Coronary artery (tissue), 2 donors: ENCODE measurements around the gene MSANTD1.

Source experiments
- DNase-seq: peaks from one replicate; pipeline ENCODE4 v3.0.0-alpha.2; 2017; ENCODE audit warnings: low spot score
- H3K27ac ChIP-seq, 2 donors: fragments of 200-600 bp; sonication (generic); one replicate each; pipeline ENCODE4 v1.5.1; 2016 to 2019
- H3K4me3 ChIP-seq: fragments of 200-600 bp; sonication (generic); 2 replicates; pipeline ENCODE4 v1.5.1; 2016; ENCODE audit warnings: mild to moderate bottlenecking, moderate library complexity
- CTCF ChIP-seq: fragments of 200-600 bp; sonication (generic); IDR thresholded peaks from one replicate; pipeline ENCODE4 v1.5.1; 2019; ENCODE audit warnings: antibody characterized with exemption

The MSANTD1 gene

GRCh38 chr4:3217771-3218170 is 31.2 kb upstream of the MSANTD1 start:
- no peak for TF ChIP-seq CTCF
- Histone ChIP-seq H3K4me3 (no peak overlapping the region), H3K27ac (no peak overlapping the region)
- no peak for DNase-seq

- TF ChIP-seq CTCF, result no peak
- H3K4me3 ChIP-seq, result no peak overlapping the region
- no peak overlapping the region for H3K27ac ChIP-seq
- DNase-seq, result no peak
These were observed 29.9 kb upstream of the MSANTD1 start for GRCh38 chr4:3218824-3219760.

GRCh38 chr4:3219761-3220475 is 29.0 kb upstream of the MSANTD1 start:
- Histone ChIP-seq H3K4me3 (no peak overlapping the region), H3K27ac (no peak overlapping the region)
- DNase-seq, result no peak
- no peak for TF ChIP-seq CTCF

GRCh38 chr4:3220476-3221183 is 28.3 kb upstream of the MSANTD1 start:
- Histone ChIP-seq H3K4me3 (no peak overlapping the region), H3K27ac (no peak overlapping the region)
- no peak for DNase-seq
- no peak for TF ChIP-seq CTCF

- Histone ChIP-seq H3K27ac (no peak overlapping the region), H3K4me3 (no peak overlapping the region)
- TF ChIP-seq CTCF, result no peak
- no peak for DNase-seq
These were observed 27.8 kb upstream of the MSANTD1 start for GRCh38 chr4:3221184-3221494.

GRCh38 chr4:3221996-3222395 is 27.0 kb upstream of the MSANTD1 start:
- DNase-seq, result no peak
- TF ChIP-seq CTCF, result no peak
- Histone ChIP-seq H3K27ac (no peak overlapping the region), H3K4me3 (no peak overlapping the region)
